ENCODE measurements around the gene BCOR.

BCOR gene

DNA sequence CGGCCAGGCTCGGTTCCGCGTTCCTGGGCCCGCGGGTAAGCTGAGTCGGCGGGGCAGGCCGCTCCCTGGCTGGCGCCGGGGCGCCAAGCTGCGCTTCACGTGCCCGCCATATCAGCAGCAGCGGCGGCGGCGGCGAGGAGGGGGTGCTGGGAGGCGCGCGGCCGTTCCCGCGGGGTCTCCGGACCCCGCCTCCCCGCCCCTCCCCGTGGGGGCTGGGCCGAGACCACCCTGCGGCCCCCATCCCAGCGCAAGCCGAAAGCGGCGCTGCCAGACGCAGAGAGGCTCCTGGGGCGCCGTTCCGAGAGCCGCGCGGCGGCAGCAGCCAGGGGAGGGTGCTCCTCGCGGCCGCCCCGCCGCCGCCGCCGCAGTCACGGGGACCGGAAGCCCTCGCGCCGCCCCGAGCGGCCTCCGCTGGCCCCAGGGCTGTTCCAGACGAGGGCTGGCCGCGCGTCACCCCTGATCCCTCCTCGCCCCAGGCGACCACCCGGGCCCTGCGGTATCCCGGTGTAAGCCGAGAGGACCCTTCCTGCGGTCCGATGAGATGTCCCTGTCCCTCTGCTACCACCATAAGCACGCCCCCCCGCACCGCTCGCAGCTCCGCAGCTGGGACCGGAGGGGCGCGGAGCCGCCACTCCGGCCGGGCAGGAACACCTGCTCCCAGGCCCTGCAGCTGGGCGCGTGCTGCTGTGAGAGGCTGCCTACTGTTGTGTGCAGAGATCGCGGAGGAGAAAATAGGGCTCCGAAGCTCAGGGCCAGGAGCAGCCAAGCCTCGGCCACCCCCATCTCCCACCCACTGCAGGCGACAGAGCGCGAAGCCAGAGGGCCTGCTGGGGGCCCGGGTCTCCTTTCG lies 7.5 kb upstream of the BCOR start:
- TF ChIP-seq, protein P1, sequence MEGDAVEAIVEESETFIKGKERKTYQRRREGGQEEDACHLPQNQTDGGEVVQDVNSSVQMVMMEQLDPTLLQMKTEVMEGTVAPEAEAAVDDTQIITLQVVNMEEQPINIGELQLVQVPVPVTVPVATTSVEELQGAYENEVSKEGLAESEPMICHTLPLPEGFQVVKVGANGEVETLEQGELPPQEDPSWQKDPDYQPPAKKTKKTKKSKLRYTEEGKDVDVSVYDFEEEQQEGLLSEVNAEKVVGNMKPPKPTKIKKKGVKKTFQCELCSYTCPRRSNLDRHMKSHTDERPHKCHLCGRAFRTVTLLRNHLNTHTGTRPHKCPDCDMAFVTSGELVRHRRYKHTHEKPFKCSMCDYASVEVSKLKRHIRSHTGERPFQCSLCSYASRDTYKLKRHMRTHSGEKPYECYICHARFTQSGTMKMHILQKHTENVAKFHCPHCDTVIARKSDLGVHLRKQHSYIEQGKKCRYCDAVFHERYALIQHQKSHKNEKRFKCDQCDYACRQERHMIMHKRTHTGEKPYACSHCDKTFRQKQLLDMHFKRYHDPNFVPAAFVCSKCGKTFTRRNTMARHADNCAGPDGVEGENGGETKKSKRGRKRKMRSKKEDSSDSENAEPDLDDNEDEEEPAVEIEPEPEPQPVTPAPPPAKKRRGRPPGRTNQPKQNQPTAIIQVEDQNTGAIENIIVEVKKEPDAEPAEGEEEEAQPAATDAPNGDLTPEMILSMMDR (conservative IDR thresholded peaks at IDR 0.05), result no peak
- no peak; the same call in 1 of the 2 replicates for TF ChIP-seq ZFX (IDR thresholded peaks at IDR 0.05)
- H3K27ac ChIP-seq, result peak overlapping the region; percentile 91

DNA sequence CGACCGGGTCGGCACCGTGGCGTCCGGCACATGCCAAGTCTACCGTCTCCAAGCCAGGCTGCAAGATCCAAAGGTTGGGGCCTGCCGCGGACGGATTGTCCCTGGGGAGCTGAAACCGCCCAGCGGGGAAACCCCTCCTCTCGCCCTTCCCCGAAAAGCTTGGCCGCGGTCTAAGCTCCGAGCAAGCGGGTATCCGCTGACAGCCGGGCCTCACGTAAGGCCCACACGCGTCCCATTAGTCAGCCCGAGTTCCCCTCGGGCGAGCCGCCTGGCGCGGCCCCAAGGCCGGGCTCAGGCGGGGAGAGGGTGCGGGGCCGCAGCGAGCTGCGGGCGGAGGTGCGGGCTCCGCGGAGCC lies 6.8 kb upstream of the BCOR start:
- peak overlapping the region; percentile 91 for H3K27ac ChIP-seq
- TF ChIP-seq, protein P1 (conservative IDR thresholded peaks at IDR 0.05), result no peak
- TF ChIP-seq ZFX (IDR thresholded peaks at IDR 0.05), result 0 out of 2 replicates have a peak, but pooled peaks have one; percentile 48

DNA sequence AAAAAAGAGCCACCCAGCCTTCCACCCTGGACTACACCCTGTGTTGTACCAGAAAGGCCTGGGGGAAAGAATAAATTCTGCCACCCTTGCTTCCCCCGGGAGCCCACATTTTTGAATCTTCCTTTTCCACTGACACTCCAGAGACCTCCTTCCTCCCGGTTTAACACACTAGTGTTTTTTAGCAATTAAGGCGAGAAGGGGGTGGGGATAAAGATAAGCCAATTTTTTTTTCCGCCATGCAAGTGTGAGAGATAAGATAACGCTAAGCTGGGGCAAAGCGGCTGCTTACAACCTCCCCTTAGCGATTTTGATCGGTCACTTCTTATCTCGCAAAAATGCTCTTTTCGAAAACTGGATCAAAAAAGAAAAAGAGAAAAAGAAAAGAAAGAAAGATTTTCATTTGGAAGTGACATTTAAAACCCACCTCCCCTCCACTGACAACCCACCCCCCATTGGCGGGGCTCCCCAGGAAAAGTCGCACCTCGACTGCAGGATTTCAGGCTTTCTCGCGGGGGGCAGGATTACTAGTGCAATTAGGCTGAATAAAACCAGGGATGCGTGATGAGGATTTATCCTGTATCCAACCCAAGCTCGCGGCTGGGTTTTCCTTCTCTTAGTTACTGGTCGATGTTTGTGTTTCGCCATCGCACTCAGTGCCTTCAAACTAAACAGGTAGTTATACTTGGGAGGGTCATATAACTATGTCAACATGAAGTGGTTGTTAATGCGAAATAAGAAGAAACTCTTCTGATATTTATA lies 6.0 kb upstream of the BCOR start:
- TF ChIP-seq, protein P1 (conservative IDR thresholded peaks at IDR 0.05), result no peak
- TF ChIP-seq ZFX (IDR thresholded peaks at IDR 0.05), result no peak
- peak overlapping the region; percentile 91; the same call in 1 of the 2 replicates for H3K27ac ChIP-seq

DNA sequence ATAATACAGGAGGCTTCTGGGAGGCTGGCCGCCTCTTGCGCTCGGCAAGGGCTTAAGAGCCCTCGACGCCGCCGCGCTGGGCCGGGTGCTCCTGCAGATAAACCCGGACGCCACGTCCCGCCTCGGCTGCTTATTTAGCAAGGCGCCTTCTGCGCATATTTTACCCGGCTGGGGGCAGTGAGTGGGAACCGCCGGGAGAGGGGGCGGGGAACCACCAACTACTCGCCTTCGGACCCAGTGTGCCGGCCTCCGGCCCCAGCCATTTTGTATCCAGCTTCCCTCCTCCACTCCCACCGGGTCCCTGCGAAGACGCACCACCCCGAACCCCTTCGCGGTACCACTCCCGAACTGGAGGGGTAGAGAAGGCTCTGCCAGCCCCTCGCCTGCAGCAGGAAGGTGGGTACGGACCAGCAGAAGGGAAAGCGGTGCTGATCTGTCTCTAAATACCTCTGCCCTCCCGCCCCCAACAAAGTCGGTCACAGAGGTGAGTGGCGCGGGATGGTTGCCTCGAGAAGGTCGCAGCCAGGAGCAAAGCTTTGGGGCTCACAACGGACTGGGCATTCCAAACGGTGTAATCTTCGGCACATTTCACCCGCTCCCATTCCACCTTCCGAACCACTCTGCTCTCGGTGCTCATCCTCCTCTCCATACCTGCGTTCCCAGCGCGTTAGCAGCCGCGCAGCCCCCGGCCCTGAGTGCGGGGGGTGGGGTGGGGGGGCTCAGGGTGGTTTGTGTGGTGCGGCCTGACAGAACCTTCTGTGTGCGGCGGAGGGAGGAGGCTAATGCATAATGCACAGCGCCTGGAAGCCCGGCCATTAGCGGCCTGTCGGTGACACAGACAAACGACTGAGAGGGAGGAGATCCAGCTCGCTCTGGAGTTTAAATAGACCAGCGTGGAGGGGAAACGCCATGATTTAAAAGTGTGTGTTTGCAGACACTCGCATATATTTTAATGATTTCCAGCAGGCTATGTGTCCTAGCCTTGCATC lies 4.9 kb upstream of the BCOR start:
- TF ChIP-seq, protein P1 (conservative IDR thresholded peaks at IDR 0.05), result no peak
- TF ChIP-seq ZFX (IDR thresholded peaks at IDR 0.05), result no peak

DNA sequence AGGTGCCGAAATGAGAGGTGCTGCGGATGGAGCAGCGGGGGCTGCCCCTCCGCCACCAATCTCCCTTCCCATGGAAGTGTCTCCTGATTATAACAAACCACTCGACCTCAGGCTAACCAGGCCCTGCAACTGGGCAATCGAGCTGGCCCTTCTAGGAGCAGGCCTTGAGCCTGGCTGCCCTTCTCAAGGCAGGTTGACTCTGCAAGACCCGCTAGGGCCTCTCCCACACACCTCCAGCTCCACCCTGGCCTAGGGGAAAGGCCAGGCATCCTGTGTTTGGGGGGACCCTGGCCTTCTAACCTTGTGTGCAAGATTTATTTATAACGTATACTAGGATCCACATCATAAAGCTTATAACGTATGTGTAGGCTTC lies 3.7 kb upstream of the BCOR start:
- peak overlapping the region; percentile 87; the same call in 1 of the 2 replicates for H3K27ac ChIP-seq
- TF ChIP-seq ZFX (IDR thresholded peaks at IDR 0.05), result no peak
- TF ChIP-seq, protein P1 (conservative IDR thresholded peaks at IDR 0.05), result no peak

More for the DNA sequence above, 4.9 kb upstream of the BCOR start:
- no peak overlapping the region for H3K27ac ChIP-seq

DNA sequence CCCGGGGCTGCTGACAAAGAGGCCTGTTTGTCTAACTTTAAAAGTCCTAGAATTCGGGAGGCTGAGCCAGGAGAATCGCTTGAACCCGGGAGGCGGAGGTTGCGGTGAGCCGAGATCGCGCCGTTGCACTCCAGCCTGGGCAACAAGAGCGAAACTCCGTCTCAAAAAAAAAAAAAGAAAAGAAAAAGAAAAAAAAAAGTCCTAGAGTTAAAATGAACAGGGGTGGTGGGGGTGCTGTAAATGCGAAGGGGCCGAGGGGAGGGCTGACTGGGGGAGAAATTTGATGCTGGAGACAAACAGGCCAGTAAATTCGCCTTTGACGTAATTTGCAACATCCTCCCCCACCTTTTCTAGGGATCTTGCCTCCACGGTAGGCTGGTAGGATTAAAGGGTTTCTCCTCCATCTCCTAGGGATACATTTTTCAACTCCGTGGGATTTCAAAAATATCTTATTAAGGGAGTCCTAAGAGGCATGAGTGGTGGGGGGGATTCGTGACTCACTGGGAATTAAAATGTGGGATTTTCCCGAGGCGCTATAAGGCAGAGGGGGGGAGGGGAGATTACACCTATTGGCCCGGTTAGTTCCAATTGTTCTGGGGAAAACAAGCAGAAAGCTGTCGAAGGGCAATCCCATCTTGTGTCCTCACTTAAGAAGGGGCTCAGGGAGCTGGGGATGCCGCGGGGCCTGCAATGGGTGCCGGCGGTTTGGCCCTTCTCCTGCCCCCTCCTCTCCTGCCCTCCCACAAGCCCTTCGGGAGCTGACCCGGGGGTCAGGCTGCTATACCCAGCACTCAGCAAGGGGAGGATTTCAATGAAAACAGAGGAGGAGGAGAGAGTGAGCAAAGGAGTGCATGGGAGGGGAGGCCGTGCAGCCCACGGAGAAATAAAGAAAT lies 3.0 kb upstream of the BCOR start:
- TF ChIP-seq, protein P1 (conservative IDR thresholded peaks at IDR 0.05), result no peak
- no peak for TF ChIP-seq ZFX (IDR thresholded peaks at IDR 0.05)
- H3K27ac ChIP-seq, result peak overlapping the region; percentile 87

Data from C4-2B (cell line).